K562 (cell line): ENCODE measurements around the gene IMP4. TPM values are rescaled to one million over a fixed set of nuclear protein-coding genes. Genes with fewer than 3 reads are reported as not detected.

ENCODE experiments used
- BRCA1 ChIP-seq, 2 experiments: fragments of 450-650 bp in 1 of 2; sonication (generic) in 1 of 2; formaldehyde crosslinking in 1 of 2; IDR thresholded peaks; 2 replicates each; pipeline versions ENCODE4 v1.5.0 to v1.6.1; 2017 to 2020; ENCODE audit warnings: mild to moderate bottlenecking in 1 of 2, missing genetic modification reagents in 1 of 2
- CCNT2 ChIP-seq: IDR thresholded peaks from 2 replicates; pipeline ENCODE4 v1.6.1; 2011; ENCODE audit warnings: borderline replicate concordance, low read depth, mild to moderate bottlenecking, moderate library complexity, mixed read lengths, low read length; ENCODE audit not compliant: insufficient read length; ENCODE audit errors: extremely low read depth
- IRF2 ChIP-seq: sonication (generic); formaldehyde crosslinking; IDR thresholded peaks from 2 replicates; pipeline ENCODE4 v1.8.1; 2022; ENCODE audit warnings: mild to moderate bottlenecking, missing genetic modification reagents
- LCOR ChIP-seq: sonication (generic); formaldehyde crosslinking; IDR thresholded peaks from 2 replicates; pipeline ENCODE4 v1.8.0; 2022; ENCODE audit warnings: mild to moderate bottlenecking, missing genetic modification reagents
- MEIS2 ChIP-seq: fragments of 450-650 bp; IDR thresholded peaks from 2 replicates; pipeline ENCODE4 v1.6.1; 2014; ENCODE audit warnings: mild to moderate bottlenecking; ENCODE audit not compliant: partially characterized antibody
- NCOA4 ChIP-seq: fragments of 450-650 bp; IDR thresholded peaks from 2 replicates; pipeline ENCODE4 v1.6.1; 2018; ENCODE audit warnings: mild to moderate bottlenecking; ENCODE audit not compliant: partially characterized antibody
- NR2C1 ChIP-seq, 2 experiments: fragments of 450-650 bp; IDR thresholded peaks; 2 replicates each; pipeline ENCODE4 v1.6.1; 2017; ENCODE audit warnings: mild to moderate bottlenecking in 2 of 2, antibody characterized with exemption in 1 of 2, inconsistent platforms in 1 of 2, missing compliant biosample characterization in 1 of 2, missing genetic modification characterization in 1 of 2
- RFX5 ChIP-seq: IDR thresholded peaks from 2 replicates; pipeline ENCODE4 v1.6.1; 2011; ENCODE audit warnings: low read depth, mild to moderate bottlenecking, improper control_type of control experiment, low read length
- RREB1 ChIP-seq: fragments of 250-450 bp; sonication (Bioruptor Pico); IDR thresholded peaks from 2 replicates; pipeline ENCODE4 v1.4.0; 2020
- SREBF1 ChIP-seq: fragments of 150-350 bp; IDR thresholded peaks from 2 replicates; pipeline ENCODE4 v1.6.1; 2014; ENCODE audit warnings: antibody characterized with exemption, low read depth, low read length, borderline replicate concordance
- SRSF1 ChIP-seq: fragments of 200-400 bp; formaldehyde crosslinking; IDR thresholded peaks from 2 replicates; pipeline ENCODE4 v1.6.1; 2017; ENCODE audit warnings: mild to moderate bottlenecking, low read depth, low read length, moderate library complexity
- SRSF9 ChIP-seq: fragments of 200-400 bp; formaldehyde crosslinking; IDR thresholded peaks from 2 replicates; pipeline ENCODE4 v1.6.1; 2017; ENCODE audit warnings: low read depth, low read length, borderline replicate concordance
- TAF7 ChIP-seq: fragments of 450-650 bp; IDR thresholded peaks from 2 replicates; pipeline ENCODE4 v1.6.1; 2016; ENCODE audit warnings: missing genetic modification characterization, missing compliant biosample characterization
- TRIM28 ChIP-seq: fragments of 450-650 bp; IDR thresholded peaks from 2 replicates; pipeline ENCODE4 v1.6.1; 2017
- ZFP1 ChIP-seq: fragments of 450-650 bp; formaldehyde crosslinking; IDR thresholded peaks from 2 replicates; pipeline ENCODE4 v1.4.0; 2020; ENCODE audit warnings: mild to moderate bottlenecking, mixed read lengths
- ZNF133 ChIP-seq: fragments of 250-450 bp; sonication (Bioruptor Pico); IDR thresholded peaks from 2 replicates; pipeline ENCODE4 v1.4.0; 2020; ENCODE audit warnings: mild to moderate bottlenecking
- ZNF311 ChIP-seq: fragments of 250-450 bp; sonication (Bioruptor Pico); IDR thresholded peaks from 2 replicates; pipeline ENCODE4 v1.4.0; 2020; ENCODE audit warnings: mild to moderate bottlenecking, moderate library complexity
- ZNF444 ChIP-seq: fragments of 250-450 bp; sonication (Bioruptor Pico); IDR thresholded peaks from 2 replicates; pipeline ENCODE4 v1.4.0; 2020; ENCODE audit warnings: mild to moderate bottlenecking, moderate library complexity
- ZNF507 ChIP-seq: conservative IDR thresholded peaks from 2 replicates; pipeline ENCODE4 v1.6.1; 2017; ENCODE audit warnings: missing genetic modification characterization, missing compliant biosample characterization
- polyA plus RNA-seq, 8 experiments: library from polyadenylated mRNA; depleted of rRNA in 4 of 8; stranded (reverse) in 5 of 8; unstranded in 3 of 8; fragments of >200 nt; fragmentation: Nextera tagmentation in 2 of 8; fragmentation: Illumina TruSeq in 1 of 8; extraction: Ambion mirVana in 2 of 8; extraction: Trizol in 1 of 8; gene quantifications; 2 replicates each; pipeline versions ENCODE4 v1.2.1 to v1.2.3, GENCODE V29; 2011 to 2014; ENCODE audit warnings: inconsistent platforms in 1 of 8, missing spikeins in 1 of 8
- total RNA-seq, 7 experiments: library from RNA; depleted of rRNA in 6 of 7; stranded (reverse); fragments of >200 nt in 6 of 7; fragmentation: Illumina TruSeq in 2 of 7; extraction: Trizol in 2 of 7; gene quantifications; 2 replicates each; pipeline versions ENCODE4 v1.2.1 to v1.2.3, GENCODE V29; 2011 to 2021; ENCODE audit warnings: low replicate concordance in 1 of 7

The IMP4 gene
- total and polyA plus RNA-seq, 9 of the 15 experiments (the other 6 are each of a cell fraction or from before 2014, with no cell fraction given): 35.4 to 209 (median 100.0) TPM

DNA sequence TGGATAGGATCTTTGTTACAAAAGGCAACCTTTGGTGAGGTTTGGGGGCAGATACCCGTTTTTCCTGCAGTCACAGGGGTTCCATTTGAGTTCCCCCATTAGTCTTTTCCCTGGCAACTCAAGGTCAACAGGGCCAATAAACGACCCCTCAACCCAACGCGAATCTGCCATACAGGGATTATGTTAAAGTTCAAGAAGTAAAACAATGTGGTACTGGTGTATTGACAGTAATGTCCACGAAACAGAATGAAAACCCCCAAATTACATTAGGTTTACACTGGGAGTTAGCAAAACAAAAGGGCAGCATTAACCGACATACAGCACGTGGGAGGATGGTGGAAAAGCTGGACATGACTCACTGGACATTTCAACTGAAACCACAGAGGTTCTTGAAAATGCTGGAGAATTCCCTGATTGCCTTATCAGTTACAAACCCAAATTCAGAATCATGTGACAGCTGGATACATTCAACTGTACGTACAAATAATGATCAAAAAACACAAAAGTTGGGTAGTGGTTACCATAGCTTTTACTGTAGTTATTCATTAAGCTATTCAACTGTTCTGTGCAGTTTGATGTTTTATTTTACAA is 4.9 kb upstream of the IMP4 start (continued):
- TF ChIP-seq NCOA4 (peak; percentile 61), MEIS2 (peak; percentile 6), RREB1 (0 out of 2 replicates have a peak, but pooled peaks have one; percentile 20), ZFP1 (CRISPR knock-in tag) (no peak), NR2C1 (IDR thresholded peaks at IDR 0.05) (no peak), NR2C1 (tag; IDR thresholded peaks at IDR 0.05) (peak; percentile 55; the same call in 1 of the 2 replicates), TAF7 (no peak), TRIM28 (no peak), ZNF311 (peak; percentile 66; the same call in 1 of the 2 replicates), ZNF444 (CRISPR knock-in tag) (no peak), SRSF1 (no peak), SREBF1 (no peak), BRCA1 (IDR thresholded peaks at IDR 0.05) (no peak), BRCA1 (CRISPR knock-in tag; IDR thresholded peaks at IDR 0.05) (no peak), IRF2 (CRISPR knock-in tag) (no peak), RFX5 (no peak), CCNT2 (no peak), ZNF133 (CRISPR knock-in tag) (no peak), ZNF507 (tag) (no peak), LCOR (CRISPR knock-in tag) (peak; percentile 35; the same call in 1 of the 2 replicates), SRSF9 (no peak)
